GM19043 (cell line): ENCODE measurements around the gene TEX48.

Source experiments
- ATAC-seq: cut with Tn5 transposase; IDR thresholded peaks from one replicate; pipeline ENCODE4 v1.9.1; 2021; ENCODE audit warnings: low read depth; ENCODE audit not compliant: unreplicated experiment

TEX48 gene

GRCh38 chr9:114626415-114627020, 55.5 kb downstream of the TEX48 start:
- no peak for ATAC-seq

GRCh38 chr9:114624677-114625076, 57.3 kb downstream of the TEX48 start:
- ATAC-seq = no peak

GRCh38 chr9:114621975-114622609, 59.9 kb downstream of the TEX48 start:
- ATAC-seq = no peak

- ATAC-seq = no peak
Measured at GRCh38 chr9:114621561-114621960, 60.4 kb downstream of the TEX48 start.

- peak; percentile 37 for ATAC-seq
Measured at GRCh38 chr9:114619191-114619761, 62.7 kb downstream of the TEX48 start.

GRCh38 chr9:114616684-114617520, 65.1 kb downstream of the TEX48 start:
- ATAC-seq = peak; percentile 66
